K562 (cell line): ENCODE results near the gene ENDOG. TPM values are rescaled to one million over a fixed set of nuclear protein-coding genes. Genes with fewer than 3 reads are reported as not detected.

Experiments used
- AFF4 ChIP-seq: sonication (generic); formaldehyde crosslinking; IDR thresholded peaks from 2 replicates; pipeline ENCODE4 v1.8.0; 2023; ENCODE audit warnings: mild to moderate bottlenecking, missing genetic modification reagents
- ARNT ChIP-seq, 2 experiments: fragments of 450-650 bp; IDR thresholded peaks; 2 replicates each; pipeline ENCODE4 v1.6.1; 2016; ENCODE audit warnings: mild to moderate bottlenecking in 1 of 2
- FOS ChIP-seq: IDR thresholded peaks from 3 replicates; pipeline ENCODE4 v1.6.1; 2011; ENCODE audit not compliant: insufficient read length; ENCODE audit errors: extremely low read depth
- HNRNPH1 ChIP-seq: fragments of 200-400 bp; formaldehyde crosslinking; optimal IDR thresholded peaks from 2 replicates; pipeline ENCODE3; 2017; ENCODE audit warnings: low read depth, mild to moderate bottlenecking, low read length, moderate library complexity
- IRF9 ChIP-seq: fragments of 450-650 bp; IDR thresholded peaks from 2 replicates; pipeline ENCODE4 v1.6.1; 2016; ENCODE audit warnings: missing biosample characterization, missing genetic modification characterization
- KAT2B ChIP-seq: IDR thresholded peaks from one replicate; pipeline ENCODE4 v1.6.1; 2012; ENCODE audit warnings: low read depth, mild to moderate bottlenecking, control low read depth, inconsistent platforms, low read length, moderate library complexity
- MAZ ChIP-seq, 2 experiments: fragments of 450-650 bp in 1 of 2; sonication (generic) in 1 of 2; formaldehyde crosslinking; IDR thresholded peaks in 1 of 2; conservative IDR thresholded peaks in 1 of 2; 2 replicates each; pipeline versions ENCODE4 v1.4.0 to v1.5.0; 2020; ENCODE audit warnings: mild to moderate bottlenecking in 1 of 2, missing genetic modification reagents in 1 of 2
- MCM2 ChIP-seq: fragments of 450-650 bp; IDR thresholded peaks from 2 replicates; pipeline ENCODE4 v1.6.1; 2017; ENCODE audit warnings: low read depth, mild to moderate bottlenecking
- MYC ChIP-seq, 2 experiments: fragments of 250-450 bp in 1 of 2; sonication (Bioruptor Pico) in 1 of 2; IDR thresholded peaks; 2 replicates each; pipeline versions ENCODE4 v1.5.1 to v1.6.1; 2012 to 2021; ENCODE audit warnings: low read depth in 2 of 2, borderline replicate concordance in 1 of 2, improper control_type of control experiment in 1 of 2, low read length in 1 of 2, mild to moderate bottlenecking in 1 of 2, moderate library complexity in 1 of 2
- NEUROD1 ChIP-seq: fragments of 150-350 bp; IDR thresholded peaks from 2 replicates; pipeline ENCODE4 v1.6.1; 2014; ENCODE audit warnings: borderline replicate concordance, low read length, low read depth; ENCODE audit not compliant: partially characterized antibody
- NFATC3 ChIP-seq: fragments of 450-650 bp; IDR thresholded peaks from 2 replicates; pipeline ENCODE4 v1.6.1; 2017; ENCODE audit warnings: mild to moderate bottlenecking
- NONO ChIP-seq, 2 experiments: fragments of 200-400 bp in 1 of 2; fragments of 450-650 bp in 1 of 2; formaldehyde crosslinking in 1 of 2; IDR thresholded peaks; 2 replicates each; pipeline ENCODE4 v1.6.1; 2017; ENCODE audit warnings: low read depth in 2 of 2, mild to moderate bottlenecking in 2 of 2, moderate library complexity in 2 of 2, low read length in 1 of 2
- SREBF1 ChIP-seq: fragments of 150-350 bp; IDR thresholded peaks from 2 replicates; pipeline ENCODE4 v1.6.1; 2014; ENCODE audit warnings: antibody characterized with exemption, low read depth, low read length, borderline replicate concordance
- SREBF2 ChIP-seq: sonication (generic); formaldehyde crosslinking; IDR thresholded peaks from 2 replicates; pipeline ENCODE4 v1.4.0; 2020; ENCODE audit warnings: mild to moderate bottlenecking, missing genetic modification reagents
- TEAD1 ChIP-seq, 2 experiments: fragments of 450-650 bp in 1 of 2; sonication (generic) in 1 of 2; formaldehyde crosslinking; IDR thresholded peaks; 2 replicates each; pipeline versions ENCODE4 v1.4.0 to v1.8.0; 2020 to 2022; ENCODE audit warnings: mild to moderate bottlenecking in 2 of 2, missing genetic modification reagents in 1 of 2
- ZNF174 ChIP-seq: fragments of 250-450 bp; sonication (Bioruptor Pico); IDR thresholded peaks from 2 replicates; pipeline ENCODE4 v1.4.0; 2020; ENCODE audit warnings: mild to moderate bottlenecking
- ZNF232 ChIP-seq: sonication (generic); formaldehyde crosslinking; IDR thresholded peaks from 2 replicates; pipeline ENCODE4 v1.8.0; 2022; ENCODE audit warnings: mild to moderate bottlenecking, missing genetic modification reagents
- ZSCAN29 ChIP-seq: fragments of 450-650 bp; IDR thresholded peaks from 2 replicates; pipeline ENCODE4 v1.6.1; 2017
- polyA plus RNA-seq, 8 experiments: library from polyadenylated mRNA; depleted of rRNA in 4 of 8; stranded (reverse) in 5 of 8; unstranded in 3 of 8; fragments of >200 nt; fragmentation: Nextera tagmentation in 2 of 8; fragmentation: Illumina TruSeq in 1 of 8; extraction: Ambion mirVana in 2 of 8; extraction: Trizol in 1 of 8; gene quantifications; 2 replicates each; pipeline versions ENCODE4 v1.2.1 to v1.2.3, GENCODE V29; 2011 to 2014; ENCODE audit warnings: inconsistent platforms in 1 of 8, missing spikeins in 1 of 8
- total RNA-seq, 7 experiments: library from RNA; depleted of rRNA in 6 of 7; stranded (reverse); fragments of >200 nt in 6 of 7; fragmentation: Illumina TruSeq in 2 of 7; extraction: Trizol in 2 of 7; gene quantifications; 2 replicates each; pipeline versions ENCODE4 v1.2.1 to v1.2.3, GENCODE V29; 2011 to 2021; ENCODE audit warnings: low replicate concordance in 1 of 7

ENDOG gene
- total and polyA plus RNA-seq, 9 of the 15 experiments (the other 6 are each of a cell fraction or from before 2014, with no cell fraction given): 1.2 to 91.0 (median 25.5) TPM

- TF ChIP-seq AFF4 (CRISPR knock-in tag) (peak; percentile 78), ZNF232 (peak; percentile 88), MYC (IDR thresholded peaks at IDR 0.05; ENCODE audit: low read depth, low read length) (peak; percentile 78), MYC (CRISPR knock-in tag; IDR thresholded peaks at IDR 0.05; ENCODE audit: borderline replicate concordance, low read depth) (no peak), NFATC3 (no peak), IRF9 (0 out of 2 replicates have a peak, but pooled peaks have one; percentile 28), MAZ (CRISPR knock-in tag; conservative IDR thresholded peaks at IDR 0.05 in 1 of 2, IDR thresholded peaks at IDR 0.05 in 1 of 2) (peak; percentile 98 to 99), TEAD1 (CRISPR knock-in tag; IDR thresholded peaks at IDR 0.05) (peak; percentile 39 to 88; a peak in 1 of 4 replicates), FOS (no peak), KAT2B (no peak), ZNF174 (no peak), MCM2 (no peak), ARNT (IDR thresholded peaks at IDR 0.05) (peak in 1 of 2 experiments; percentile 38; a peak in 1 of 4 replicates), ZSCAN29 (no peak), NONO (IDR thresholded peaks at IDR 0.05; ENCODE audit: low read depth in 2 of 2, low read length in 1 of 2) (peak; percentile 40 to 49; a peak in 3 of 4 replicates), NEUROD1 (peak; percentile 53), SREBF2 (CRISPR knock-in tag) (no peak), SREBF1 (no peak), HNRNPH1 (no peak)
These were observed 31.4 kb upstream of the ENDOG start, which contains the start of gene TBC1D13 (continued) for GRCh38 chr9:128786681-128787601.
